HPDE6-E6E7 (cell line): ENCODE data around the gene MT1E.
"Not testable (repeated sequence)": the region's sequence is repeated elsewhere in the genome, so short reads cannot be mapped to it uniquely, and the experiment has no call there.

Experiments used
- DNase-seq: peaks from one replicate; pipeline ENCODE4 v3.0.0; 2011; ENCODE audit warnings: missing footprints; ENCODE audit errors: extremely low spot score

Gene MT1E

DNA sequence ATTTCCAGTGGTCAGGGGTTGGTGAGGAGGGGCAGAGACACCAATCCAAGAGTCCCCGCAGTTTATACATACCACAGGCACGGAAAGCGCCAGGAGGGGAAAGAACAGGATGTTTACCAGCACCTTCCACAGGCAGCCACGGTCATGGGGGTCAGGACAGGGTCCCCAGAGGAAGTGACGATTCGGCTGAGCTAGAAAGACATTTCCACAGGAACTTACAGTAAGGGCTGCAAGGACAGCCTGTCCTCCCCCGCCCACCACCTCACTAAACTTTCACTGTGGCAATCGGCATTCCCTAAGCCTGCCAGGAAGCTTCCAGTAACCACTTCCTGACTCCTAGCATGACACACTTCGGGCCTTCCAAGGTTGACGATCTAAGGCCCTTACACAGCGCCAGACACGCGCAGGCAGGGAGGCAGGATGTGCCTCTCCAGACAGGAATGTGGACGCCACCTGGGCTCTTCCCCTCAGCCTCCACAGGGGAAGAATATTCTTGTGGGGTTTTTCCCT lies 18.4 kb upstream of the MT1E start:
- peak; percentile 93 for DNase-seq

DNA sequence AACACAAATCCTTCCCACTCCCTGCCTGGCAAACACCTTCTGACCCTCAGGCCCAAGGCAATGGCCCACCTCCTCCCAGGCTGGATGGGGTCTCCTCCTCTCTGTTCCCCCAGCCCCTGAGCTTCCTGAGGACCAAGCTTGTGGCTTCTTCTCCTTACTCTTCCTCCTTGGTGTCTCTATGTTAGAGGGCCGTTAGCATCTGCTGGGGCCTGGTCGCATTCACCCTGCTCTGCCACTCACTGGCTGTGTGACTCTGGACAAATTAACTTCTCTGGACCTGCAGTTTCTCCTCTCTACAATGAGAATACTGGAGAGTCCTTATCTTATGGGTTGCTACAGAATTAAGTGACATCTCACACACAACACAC lies 17.9 kb upstream of the MT1E start:
- no peak for DNase-seq

DNA sequence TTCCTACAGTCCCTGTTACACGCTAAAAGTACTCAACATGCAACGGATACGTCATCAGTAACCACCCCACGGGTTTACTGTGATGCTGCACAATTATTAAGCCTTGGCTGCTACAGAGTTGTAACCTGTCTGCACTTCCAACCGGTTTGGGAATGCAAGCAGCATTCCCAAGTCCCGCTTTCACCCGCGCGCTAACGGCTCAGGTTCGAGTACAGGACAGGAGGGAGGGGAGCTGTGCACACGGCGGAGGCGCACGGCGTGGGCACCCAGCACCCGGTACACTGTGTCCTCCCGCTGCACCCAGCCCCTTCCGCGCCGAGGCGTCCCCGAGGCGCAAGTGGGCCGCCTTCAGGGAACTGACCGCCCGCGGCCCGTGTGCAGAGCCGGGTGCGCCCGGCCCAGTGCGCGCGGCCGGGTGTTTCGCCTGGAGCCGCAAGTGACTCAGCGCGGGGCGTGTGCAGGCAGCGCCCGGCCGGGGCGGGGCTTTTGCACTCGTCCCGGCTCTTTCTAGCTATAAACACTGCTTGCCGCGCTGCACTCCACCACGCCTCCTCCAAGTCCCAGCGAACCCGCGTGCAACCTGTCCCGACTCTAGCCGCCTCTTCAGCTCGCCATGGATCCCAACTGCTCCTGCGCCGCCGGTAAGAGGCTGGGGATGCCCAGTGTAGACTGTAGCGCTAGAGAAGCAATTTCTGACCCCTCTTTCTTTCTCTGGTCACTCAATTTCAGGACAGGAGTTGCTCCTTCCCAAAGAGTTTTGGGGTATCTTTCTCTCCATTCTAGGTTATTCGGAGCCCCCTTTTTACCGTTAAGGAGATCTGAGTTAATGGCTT lies 17.3 kb upstream of the MT1E start, which contains the start of gene MT2A:
TSS of gene MT2A (plus strand) at position 542 of the 833 bp plus-strand sequence. CDS start at position 614, 72 bp downstream.
- DNase-seq = peak; percentile 87

DNA sequence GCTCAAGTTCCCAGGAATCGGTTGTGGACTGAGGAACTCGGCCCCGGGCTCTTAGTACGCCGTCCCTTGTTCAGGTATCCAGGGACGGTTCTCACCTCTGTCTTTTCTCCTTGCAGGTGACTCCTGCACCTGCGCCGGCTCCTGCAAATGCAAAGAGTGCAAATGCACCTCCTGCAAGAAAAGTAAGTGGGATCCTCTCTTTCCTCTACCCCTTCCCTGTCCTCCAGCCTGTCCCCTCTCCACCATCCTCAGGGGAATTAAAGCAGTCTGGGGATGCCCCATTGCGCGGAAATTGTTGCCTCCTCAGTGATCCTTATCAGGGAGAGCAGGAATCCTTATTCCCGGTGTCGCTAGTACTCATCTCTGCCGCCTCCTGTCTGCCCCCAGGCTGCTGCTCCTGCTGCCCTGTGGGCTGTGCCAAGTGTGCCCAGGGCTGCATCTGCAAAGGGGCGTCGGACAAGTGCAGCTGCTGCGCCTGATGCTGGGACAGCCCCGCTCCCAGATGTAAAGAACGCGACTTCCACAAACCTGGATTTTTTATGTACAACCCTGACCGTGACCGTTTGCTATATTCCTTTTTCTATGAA lies 16.6 kb upstream of the MT1E start:
- DNase-seq = no peak

DNA sequence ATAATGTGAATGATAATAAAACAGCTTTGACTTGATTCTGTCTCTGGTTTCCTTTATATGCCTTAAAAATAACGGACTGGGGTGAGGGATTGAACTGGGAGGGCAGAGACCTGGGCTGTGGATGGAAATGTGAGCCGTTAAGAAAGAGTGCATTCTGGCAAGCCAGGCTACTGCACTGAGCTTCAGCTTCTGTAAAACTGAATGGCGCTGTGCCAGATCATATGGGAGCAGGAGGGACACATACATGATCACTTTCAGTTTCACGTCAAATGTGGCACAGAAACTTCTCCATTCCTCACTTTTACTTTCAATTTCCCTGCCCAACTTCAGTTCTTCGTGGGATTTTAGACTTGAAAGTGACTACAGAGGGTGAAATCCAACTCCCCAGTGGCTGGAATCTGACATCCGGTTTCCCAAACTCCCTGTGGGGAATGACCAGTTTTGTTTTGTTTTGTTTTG lies 16.1 kb upstream of the MT1E start:
- peak; percentile 71 for DNase-seq

DNA sequence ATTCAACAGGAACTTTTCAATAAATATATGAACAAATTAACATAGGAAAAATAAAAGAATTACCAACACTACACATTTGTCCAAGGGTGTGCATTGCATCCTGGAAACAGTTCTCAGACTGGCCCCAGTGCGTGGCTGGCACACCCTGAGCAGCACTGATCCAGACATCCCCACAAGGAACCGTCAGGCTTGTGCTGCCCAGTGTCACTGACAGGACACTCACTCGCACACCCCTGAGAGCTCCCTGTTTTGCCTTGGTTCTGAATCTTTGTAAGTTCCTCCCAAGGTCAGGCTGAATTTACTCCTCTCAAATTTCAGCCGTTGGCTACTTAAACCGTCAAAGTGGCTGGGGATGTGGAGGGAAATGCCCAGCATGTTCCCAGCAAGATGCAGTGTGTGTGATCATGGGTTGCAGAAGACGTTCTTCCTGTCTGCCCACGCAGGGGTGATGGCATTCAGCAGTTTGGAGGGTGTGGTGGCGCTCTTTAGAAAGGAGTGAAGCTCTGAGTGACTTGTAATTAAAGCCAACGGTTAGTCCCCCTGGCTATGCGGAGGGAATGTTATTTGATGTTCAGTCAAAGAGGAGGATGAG lies 15.5 kb upstream of the MT1E start:
- peak; percentile 49 for DNase-seq

DNA sequence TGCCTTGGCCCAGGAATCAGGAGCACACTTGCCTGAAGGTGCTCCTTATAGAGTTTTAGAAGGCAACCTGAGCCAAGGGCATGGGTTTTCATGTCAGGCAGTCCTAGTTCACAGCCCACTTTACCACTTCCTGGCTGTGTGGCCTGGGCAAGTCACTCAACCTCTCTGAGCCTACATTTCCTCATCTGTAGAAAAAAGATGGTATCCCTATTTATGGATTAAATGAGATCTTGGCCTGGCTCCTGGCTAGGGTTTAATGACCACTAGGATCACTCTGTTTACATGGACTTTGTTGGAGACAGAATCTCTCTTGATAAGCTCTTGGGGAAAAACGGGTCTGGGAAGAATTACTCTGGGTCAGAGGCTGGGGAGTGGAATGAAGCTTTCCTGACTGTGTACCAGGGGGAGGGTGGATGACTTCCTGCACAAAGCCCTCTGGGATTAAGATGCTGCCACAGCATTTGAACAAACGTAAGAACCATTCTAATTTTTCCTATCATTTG lies 14.9 kb upstream of the MT1E start:
- no peak for DNase-seq

DNA sequence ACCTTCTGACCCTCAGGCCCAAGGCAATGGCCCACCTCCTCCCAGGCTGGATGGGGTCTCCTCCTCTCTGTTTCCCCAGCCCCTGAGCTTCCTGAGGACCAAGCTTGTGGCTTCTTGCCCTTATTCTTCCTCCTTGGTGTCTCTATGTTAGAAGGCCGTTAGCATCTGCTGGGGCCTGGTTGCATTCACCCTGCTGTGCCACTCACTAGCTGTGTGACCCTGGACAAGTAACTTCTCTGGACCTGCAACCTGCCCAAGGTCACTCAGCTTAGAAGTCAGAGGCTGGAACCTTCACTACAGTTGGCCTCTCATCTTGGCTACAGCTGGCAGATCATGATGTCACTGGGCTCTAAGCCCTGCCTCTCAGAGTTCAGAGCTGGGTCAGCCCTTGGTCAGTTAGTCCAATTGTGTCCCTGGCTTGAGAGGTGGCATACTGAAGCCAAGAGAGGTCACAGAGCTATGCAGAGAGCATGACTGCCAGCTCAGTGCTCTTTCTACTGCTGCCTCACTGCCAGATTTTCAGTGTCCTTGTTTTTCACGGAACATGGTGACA lies 14.2 kb upstream of the MT1E start:
- DNase-seq = no peak

DNA sequence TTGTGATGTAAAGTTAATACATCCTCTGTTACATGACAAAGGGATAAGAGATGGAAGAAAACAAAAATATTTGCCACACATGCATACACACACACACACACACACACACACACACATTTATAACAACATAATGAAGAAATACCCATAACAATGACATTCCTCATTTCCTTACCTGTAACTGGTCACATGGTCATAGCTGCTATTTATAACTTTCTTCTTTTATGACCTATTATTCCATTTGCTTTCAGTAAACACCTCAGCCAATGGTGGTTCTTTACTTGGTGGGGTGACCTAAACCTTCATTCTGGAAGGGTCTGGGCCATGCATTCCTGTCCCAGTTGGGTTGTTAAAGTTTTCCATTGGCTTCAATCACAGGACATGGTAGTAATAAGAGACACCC lies 11.9 kb upstream of the MT1E start:
- no peak for DNase-seq

DNA sequence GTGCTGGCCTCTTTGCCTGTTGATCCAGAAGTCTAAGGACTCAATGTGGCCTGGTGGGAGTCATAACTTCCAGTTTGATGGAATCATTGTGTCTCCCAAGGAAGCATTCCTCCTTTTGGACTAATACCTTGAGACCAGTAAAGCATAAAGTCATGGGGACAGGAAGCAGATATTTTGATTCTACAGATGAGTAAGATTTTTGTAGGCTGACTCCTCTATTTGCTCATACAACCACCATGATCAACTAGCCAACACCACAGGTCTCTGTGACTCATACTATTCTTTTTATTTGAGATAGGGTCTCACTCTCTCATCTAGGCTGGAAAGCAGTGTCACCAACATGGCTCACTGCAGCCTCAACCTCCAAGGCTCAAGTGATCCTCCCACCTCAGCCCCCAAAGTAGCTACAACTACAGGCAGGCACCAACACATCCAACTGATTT lies 11.0 kb upstream of the MT1E start:
- peak; percentile 48 for DNase-seq

DNA sequence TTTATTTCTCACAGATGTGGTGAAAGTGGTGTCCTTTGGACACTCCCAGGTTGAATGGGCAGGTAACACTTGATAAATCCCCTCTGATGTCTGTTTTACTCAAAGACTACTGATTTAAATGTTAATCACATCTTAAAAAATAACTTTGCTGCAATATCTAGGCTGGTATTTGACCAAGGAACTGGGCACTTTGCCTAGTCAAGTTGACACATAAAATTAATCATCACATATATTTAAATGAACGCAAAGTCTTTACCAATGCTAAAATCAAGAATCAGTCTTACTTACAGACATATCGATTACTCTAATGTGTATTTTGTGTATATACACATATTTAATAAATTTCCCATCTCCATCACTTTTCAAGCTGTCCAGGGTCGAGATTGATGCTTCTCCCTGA lies 10.2 kb upstream of the MT1E start:
- DNase-seq = no peak

DNA sequence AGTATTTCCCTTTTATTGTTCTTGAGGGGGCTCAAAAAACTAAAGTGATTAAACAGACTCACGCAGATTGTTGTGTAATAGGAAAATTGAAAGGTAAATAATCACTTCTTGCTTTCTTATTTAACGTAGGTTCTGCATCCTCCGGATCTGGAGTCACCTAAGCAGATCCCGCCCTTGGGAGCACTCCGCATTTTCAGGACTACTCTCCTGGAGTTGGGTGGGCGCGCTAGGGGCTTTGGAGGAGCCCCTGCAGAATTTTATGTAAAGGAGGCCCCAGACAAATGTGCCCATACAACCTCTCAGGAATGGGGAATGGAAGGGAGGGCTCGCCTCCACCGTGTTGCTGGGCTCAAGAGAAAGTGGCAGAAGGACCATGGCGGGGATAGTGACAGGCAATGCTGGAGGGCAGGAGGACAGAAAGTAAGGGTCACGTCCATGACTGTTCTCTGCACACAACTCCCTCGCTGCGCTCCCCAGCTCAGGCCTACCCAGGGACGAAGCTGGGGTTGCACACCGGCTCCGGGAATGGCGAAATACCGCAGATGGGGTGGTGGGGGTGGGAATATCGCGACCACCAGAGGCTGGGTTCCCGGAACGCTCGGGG lies 8.9 kb upstream of the MT1E start:
- no peak for DNase-seq

DNA sequence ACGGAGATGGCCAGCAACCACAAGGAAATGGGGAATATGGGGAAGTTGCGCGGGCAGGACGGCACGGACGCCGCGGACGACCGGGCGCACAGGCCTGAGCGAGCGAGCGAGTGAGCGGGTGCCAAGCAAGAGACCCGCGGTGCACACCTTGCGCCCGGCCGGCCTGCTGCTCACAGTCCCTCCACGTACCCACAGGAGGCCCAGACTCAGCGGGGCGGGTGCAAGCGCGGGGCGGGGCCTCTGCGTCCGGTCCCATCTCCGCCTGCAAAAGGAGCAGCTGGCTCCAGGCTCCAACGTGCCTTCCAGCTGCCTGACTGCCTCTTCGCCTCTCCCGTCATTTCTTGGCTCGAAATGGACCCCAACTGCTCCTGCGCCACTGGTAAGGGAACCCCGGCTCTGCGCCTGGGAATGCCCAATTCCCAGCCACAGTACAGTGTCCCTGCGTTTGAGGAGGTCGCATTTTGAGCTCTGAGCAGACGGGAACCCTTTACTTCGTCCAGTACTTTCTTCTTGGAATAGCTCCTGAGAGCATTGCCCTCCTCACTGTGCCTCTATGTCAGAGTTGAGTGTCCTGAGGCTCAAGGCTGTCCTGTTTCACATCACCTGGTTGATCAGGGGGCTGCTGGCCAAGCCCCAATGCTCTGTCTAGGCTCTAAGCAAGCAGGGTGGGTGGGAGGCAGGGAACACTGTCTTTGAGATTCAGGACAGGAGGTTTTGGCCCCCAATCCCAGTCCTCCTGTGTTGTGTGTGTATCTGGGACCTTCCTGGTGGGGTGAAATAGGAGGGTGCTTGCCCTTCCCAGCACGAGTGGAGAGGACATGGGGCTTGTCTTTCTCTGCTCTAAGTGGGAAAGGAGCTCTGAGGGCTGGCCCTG lies 8.1 kb upstream of the MT1E start:
- DNase-seq = no peak

DNA sequence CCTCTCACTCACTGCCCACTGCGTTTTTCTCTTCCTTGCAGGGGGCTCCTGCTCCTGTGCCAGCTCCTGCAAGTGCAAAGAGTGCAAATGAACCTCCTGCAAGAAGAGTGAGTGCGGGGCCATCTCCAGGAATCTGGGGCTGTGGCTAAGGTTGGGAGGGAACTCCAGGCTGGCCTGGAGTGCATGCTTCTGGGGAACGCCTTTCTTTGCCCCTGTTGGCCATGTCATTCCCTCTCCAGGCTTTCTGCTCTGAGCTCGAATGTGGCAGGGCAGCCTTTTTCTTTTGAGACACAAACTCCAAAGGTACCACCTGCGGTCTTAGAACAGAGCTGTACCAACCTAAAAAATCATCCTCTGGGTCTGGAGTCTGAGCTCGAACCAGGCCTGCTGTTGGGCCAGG lies 7.4 kb upstream of the MT1E start:
- DNase-seq = no peak

DNA sequence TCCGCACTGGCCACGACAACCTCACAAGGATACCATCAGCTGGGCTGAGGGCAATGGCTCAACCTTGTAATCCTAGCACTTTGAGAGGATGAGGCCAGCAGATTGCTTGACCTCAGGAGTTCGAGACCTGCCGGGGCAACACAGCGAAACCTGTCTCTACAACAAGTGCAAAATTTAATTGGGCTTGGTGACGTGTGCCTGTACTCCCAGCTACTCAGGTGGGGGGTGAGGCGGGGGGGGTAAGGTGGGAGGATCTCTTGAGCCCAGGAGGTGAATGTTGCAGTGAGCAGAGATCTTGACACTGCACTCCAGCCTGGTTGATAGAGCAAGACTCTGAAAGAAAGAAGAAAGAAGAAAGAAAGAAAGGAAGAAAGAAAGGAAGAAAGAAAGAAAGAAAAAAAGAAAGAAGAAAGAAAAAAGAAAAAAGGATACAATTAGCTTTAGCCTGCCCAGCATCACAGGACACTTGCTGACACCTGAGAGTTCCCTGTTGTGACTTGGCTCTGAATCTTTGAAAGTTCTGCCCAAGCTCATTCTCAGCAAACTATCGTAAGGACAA lies 5.2 kb upstream of the MT1E start:
- no peak for DNase-seq

DNA sequence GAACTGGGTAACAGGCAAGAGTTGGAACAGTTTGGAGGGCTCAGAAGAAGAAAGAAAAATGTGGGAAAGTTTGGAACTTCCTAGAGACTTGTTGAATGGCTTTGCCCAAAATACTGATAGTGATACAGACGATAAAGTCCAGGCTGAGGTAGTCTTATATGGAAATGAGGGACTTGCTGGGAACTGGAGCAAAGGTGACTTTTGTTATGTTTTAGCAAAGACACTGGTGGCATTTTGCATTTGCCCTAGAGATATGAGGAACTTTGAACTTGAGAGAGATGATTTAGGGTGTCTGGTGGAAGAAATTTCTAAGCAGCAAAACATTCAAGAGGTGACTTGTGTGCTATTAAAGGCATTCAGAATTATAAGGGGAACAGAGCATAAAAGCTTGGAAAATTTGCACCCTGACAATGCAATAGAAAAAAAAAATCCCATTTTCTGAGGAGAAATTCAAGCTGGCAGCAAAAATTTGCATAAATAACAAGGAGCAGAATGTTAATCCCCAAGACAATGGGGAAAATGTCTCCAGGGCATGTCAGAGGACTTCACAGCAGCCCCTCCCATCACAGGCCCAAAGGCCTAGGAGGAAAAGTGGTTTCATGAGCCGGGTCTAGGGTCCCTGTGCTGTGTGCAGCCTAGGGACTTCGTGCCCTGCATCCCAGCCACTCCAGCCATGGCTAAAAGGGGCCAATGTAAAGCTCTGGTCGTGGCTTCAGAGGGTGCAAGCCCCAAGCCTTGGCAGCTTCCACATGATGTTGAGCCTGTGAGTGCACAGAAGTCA lies 3.7 kb upstream of the MT1E start:
- DNase-seq = not testable (repeated sequence)

DNA sequence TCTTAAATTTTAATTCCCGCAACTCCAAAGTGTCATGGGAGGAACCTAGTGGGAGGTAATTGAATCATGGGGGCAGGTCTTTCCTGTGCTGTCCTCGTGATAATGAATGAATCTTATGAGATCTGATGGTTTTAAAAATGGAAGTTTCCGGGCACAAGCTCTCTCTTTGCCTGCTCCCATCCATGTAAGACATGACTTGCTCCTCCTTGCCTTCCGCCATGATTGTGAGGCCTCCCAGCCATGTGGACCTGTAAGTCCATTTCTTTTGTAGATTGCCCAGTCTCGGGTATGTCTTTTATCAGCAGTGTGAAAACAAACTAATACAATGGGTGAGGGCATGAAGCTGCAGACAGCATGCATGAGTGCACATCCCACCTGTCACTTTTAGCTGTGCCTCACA lies 2.4 kb upstream of the MT1E start:
- DNase-seq = not testable (repeated sequence)

DNA sequence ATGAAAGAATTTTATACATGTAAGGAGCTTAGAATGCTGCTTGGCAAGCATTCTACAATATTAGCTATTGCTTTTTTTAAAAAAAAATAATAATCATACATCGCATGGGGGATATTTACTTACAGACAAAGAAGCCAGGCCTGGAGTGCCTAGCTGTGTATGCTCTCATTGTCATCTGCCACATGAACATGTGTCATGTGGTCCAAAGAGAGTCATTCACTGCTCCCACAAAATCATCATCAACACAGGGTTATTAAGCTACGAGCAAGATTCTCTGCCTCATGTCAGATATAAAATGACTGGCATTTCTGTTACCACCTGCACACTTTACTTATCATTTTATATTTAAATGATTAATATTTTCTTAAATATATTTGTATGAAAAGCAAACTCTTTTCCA lies 1.9 kb upstream of the MT1E start:
- no peak for DNase-seq

DNA sequence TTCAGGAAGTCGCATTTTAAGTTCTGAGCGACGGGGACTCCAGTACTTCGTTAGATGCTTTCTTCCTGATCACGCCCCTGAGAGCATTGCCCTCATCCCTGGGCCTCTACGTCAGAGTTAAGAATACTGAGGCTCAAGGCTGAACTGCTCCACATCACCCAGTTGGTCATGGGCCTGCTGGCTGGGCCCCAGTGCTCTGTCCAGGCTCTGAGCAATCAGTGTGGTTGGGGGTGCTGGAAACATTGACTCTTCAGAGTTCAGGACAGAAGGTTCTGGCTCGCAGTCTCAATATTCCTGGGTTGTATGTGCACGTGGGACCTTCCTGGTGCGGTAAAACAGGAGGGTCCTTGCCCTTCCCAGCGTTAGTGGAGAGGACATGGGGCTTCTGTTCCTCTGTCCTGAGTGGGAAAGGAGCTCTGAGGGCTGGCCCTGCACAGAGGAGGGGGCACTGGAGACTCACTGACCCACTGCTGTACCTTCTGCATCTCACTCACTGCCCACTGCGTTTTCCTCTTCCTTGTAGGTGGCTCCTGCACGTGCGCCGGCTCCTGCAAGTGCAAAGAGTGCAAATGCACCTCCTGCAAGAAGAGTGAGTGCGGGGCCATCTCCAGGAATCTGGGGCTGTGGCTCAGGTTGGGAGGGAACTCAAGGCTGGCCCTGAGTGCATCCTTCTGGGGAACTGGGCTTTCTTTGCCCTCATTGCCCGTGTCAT lies 518 bp downstream of the MT1E start:
- DNase-seq = peak; percentile 32
